ENCODE data around the gene MLYCD. TPM values are rescaled to one million over a fixed set of nuclear protein-coding genes. Genes with fewer than 3 reads are reported as not detected.

Gene MLYCD
- polyA plus RNA-seq, 1 donor from 2014 or later = 2.4 TPM

GRCh38 chr16:83923581-83924365, 24.9 kb downstream of the MLYCD start:
- no peak for TF ChIP-seq EZH2 (IDR thresholded peaks at IDR 0.05; ENCODE audit: borderline replicate concordance, insufficient read depth, low read length, poor library complexity, severe bottlenecking)
- TF ChIP-seq TAF1 (IDR thresholded peaks at IDR 0.05; ENCODE audit: low read depth) = no peak
- no peak for TF ChIP-seq EP300 (conservative IDR thresholded peaks at IDR 0.05; ENCODE audit: poor library complexity, severe bottlenecking)
- TF ChIP-seq POLR2AphosphoS5 (IDR thresholded peaks at IDR 0.05) = no peak
- no peak for TF ChIP-seq RAD21 (conservative IDR thresholded peaks at IDR 0.05)
- TF ChIP-seq SMC3 (conservative IDR thresholded peaks at IDR 0.05; ENCODE audit: poor library complexity) = no peak
- TF ChIP-seq, protein P1, sequence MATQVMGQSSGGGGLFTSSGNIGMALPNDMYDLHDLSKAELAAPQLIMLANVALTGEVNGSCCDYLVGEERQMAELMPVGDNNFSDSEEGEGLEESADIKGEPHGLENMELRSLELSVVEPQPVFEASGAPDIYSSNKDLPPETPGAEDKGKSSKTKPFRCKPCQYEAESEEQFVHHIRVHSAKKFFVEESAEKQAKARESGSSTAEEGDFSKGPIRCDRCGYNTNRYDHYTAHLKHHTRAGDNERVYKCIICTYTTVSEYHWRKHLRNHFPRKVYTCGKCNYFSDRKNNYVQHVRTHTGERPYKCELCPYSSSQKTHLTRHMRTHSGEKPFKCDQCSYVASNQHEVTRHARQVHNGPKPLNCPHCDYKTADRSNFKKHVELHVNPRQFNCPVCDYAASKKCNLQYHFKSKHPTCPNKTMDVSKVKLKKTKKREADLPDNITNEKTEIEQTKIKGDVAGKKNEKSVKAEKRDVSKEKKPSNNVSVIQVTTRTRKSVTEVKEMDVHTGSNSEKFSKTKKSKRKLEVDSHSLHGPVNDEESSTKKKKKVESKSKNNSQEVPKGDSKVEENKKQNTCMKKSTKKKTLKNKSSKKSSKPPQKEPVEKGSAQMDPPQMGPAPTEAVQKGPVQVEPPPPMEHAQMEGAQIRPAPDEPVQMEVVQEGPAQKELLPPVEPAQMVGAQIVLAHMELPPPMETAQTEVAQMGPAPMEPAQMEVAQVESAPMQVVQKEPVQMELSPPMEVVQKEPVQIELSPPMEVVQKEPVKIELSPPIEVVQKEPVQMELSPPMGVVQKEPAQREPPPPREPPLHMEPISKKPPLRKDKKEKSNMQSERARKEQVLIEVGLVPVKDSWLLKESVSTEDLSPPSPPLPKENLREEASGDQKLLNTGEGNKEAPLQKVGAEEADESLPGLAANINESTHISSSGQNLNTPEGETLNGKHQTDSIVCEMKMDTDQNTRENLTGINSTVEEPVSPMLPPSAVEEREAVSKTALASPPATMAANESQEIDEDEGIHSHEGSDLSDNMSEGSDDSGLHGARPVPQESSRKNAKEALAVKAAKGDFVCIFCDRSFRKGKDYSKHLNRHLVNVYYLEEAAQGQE (IDR thresholded peaks at IDR 0.05; ENCODE audit: borderline replicate concordance) = no peak
- TF ChIP-seq MXI1 (conservative IDR thresholded peaks at IDR 0.05; ENCODE audit: poor library complexity, severe bottlenecking) = no peak
- no peak for TF ChIP-seq CTCF (IDR thresholded peaks at IDR 0.05; ENCODE audit: poor library complexity, severe bottlenecking)

DNA sequence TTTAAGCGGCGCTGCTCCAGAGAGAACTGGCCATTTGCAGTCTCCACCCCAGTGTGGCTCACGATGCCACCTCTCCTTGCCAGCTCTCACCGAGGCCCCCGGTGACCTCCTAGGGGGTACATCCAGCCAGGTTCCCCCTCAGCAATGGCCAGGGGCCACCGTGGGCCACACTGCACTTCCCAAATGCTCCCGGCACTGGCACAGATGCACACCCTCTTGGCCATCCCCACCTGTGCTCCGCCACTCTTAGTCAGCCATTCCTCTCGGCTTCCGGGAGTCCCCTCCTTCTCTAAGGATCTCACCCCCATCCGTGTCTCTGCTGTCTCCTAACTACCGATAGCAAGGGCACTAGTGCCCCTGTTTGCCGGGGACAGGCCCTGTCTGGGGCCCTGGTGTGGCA, 25.8 kb downstream of the MLYCD start:
- Histone ChIP-seq H3K27ac (ENCODE audit: low read length) (no peak overlapping the region), H3K9me3 (ENCODE audit: low read length) (no peaks in the 10 kb centered on the region), H3K27me3 (ENCODE audit: insufficient read depth, low read depth, low read length) (no peaks in the 10 kb centered on the region), H2AFZ (ENCODE audit: low read depth, low read length) (no peak overlapping the region), H3K79me2 (replicated peaks; ENCODE audit: insufficient read depth, low read length) (no peaks in the 10 kb centered on the region), H3K9me2 (ENCODE audit: insufficient read depth, low read length) (no peaks in the 10 kb centered on the region), H3K4me2 (ENCODE audit: low read length) (no peak overlapping the region), H3K9ac (ENCODE audit: low read length) (no peak overlapping the region), H4K20me1 (ENCODE audit: insufficient read depth) (no peaks in the 10 kb centered on the region), H3K4me3 (ENCODE audit: low read length) (no peak overlapping the region), H3K36me3 (ENCODE audit: insufficient read depth, low read length) (peaks cover 2% of the 10 kb centered on the region), H3F3A (ENCODE audit: insufficient read depth, low read length, poor library complexity, severe bottlenecking) (no peaks in the 10 kb centered on the region)
- no peak for TF ChIP-seq MXI1 (conservative IDR thresholded peaks at IDR 0.05; ENCODE audit: poor library complexity, severe bottlenecking)
- no peak for TF ChIP-seq EZH2 (IDR thresholded peaks at IDR 0.05; ENCODE audit: borderline replicate concordance, insufficient read depth, low read length, poor library complexity, severe bottlenecking)
- TF ChIP-seq, protein P1 (IDR thresholded peaks at IDR 0.05; ENCODE audit: borderline replicate concordance) = no peak
- TF ChIP-seq RAD21 (conservative IDR thresholded peaks at IDR 0.05) = no peak
- TF ChIP-seq TAF1 (IDR thresholded peaks at IDR 0.05; ENCODE audit: low read depth) = no peak
- no peak for TF ChIP-seq CTCF (IDR thresholded peaks at IDR 0.05; ENCODE audit: poor library complexity, severe bottlenecking)
- TF ChIP-seq EP300 (conservative IDR thresholded peaks at IDR 0.05; ENCODE audit: poor library complexity, severe bottlenecking) = no peak
- TF ChIP-seq POLR2AphosphoS5 (IDR thresholded peaks at IDR 0.05) = no peak
- TF ChIP-seq SMC3 (conservative IDR thresholded peaks at IDR 0.05; ENCODE audit: poor library complexity) = no peak

More at GRCh38 chr16:83923581-83924365, 24.9 kb downstream of the MLYCD start:
- peaks cover 11% of the 10 kb centered on the region for H3K36me3 ChIP-seq (ENCODE audit: insufficient read depth, low read length)
- H3K9ac ChIP-seq (ENCODE audit: low read length) = no peak overlapping the region
- no peak overlapping the region for H2AFZ ChIP-seq (ENCODE audit: low read depth, low read length)
- H3F3A ChIP-seq (ENCODE audit: insufficient read depth, low read length, poor library complexity, severe bottlenecking) = no peaks in the 10 kb centered on the region
- no peaks in the 10 kb centered on the region for H3K27me3 ChIP-seq (ENCODE audit: insufficient read depth, low read depth, low read length)
- H3K9me2 ChIP-seq (ENCODE audit: insufficient read depth, low read length) = no peaks in the 10 kb centered on the region
- H3K4me2 ChIP-seq (ENCODE audit: low read length) = no peak overlapping the region
- H3K9me3 ChIP-seq (ENCODE audit: low read length) = no peaks in the 10 kb centered on the region
- no peak overlapping the region for H3K27ac ChIP-seq (ENCODE audit: low read length)
- no peak overlapping the region for H3K4me3 ChIP-seq (ENCODE audit: low read length)
- no peaks in the 10 kb centered on the region for H3K79me2 ChIP-seq (replicated peaks; ENCODE audit: insufficient read depth, low read length)
- H4K20me1 ChIP-seq (ENCODE audit: insufficient read depth) = no peaks in the 10 kb centered on the region

Measured in neural cell (in vitro differentiated cells).